Measurements from ENCODE around the gene PIGP. TPM values are rescaled to one million over a fixed set of nuclear protein-coding genes. Genes with fewer than 3 reads are reported as not detected.

Gene PIGP
- polyA plus RNA-seq, 6 donors from 2014 or later, result 30.6 to 58.7 (median 36.7) TPM

GRCh38 chr21:37073417-37074196 lies 736 bp upstream of the PIGP start:
- peaks cover 0 to 3% of the 10 kb centered on the region in 2 donors for H3K36me3 Mint-ChIP-seq
- H3K27ac Mint-ChIP-seq, result peak overlapping the region; percentile 98 to 100 (median 100)
- peaks cover 30 to 54% (median 50%) of the 10 kb centered on the region in 3 donors for H3K4me1 Mint-ChIP-seq
- peak; percentile 71 to 73 for ATAC-seq (ENCODE audit: low read depth in 2 of 2)
- H3K4me3 Mint-ChIP-seq, result peak overlapping the region; percentile 85 to 99 (median 94)
- peaks cover 0 to 2% (median 0%) of the 10 kb centered on the region in 7 donors for H3K9me3 Mint-ChIP-seq
- peak; percentile 92 for DNase-seq
- peaks cover 0 to 4% (median 0%) of the 10 kb centered on the region in 3 donors for H3K27me3 Mint-ChIP-seq

GRCh38 chr21:37072274-37072987 lies 440 bp downstream of the PIGP start:
- peak overlapping the region; percentile 97 to 99 (median 98) for H3K27ac Mint-ChIP-seq
- peak overlapping the region; percentile 85 to 96 (median 90) for H3K4me3 Mint-ChIP-seq
- DNase-seq (no peak), ATAC-seq (ENCODE audit: low read depth in 2 of 2) (peak; percentile 30 to 31)
- peaks cover 4 to 8% of the 10 kb centered on the region in 2 donors for H3K36me3 Mint-ChIP-seq
- peaks cover 0 to 4% (median 0%) of the 10 kb centered on the region in 3 donors for H3K27me3 Mint-ChIP-seq
- H3K9me3 Mint-ChIP-seq, result no peaks in the 10 kb centered on the region
- peaks cover 23 to 46% (median 43%) of the 10 kb centered on the region in 3 donors for H3K4me1 Mint-ChIP-seq

GRCh38 chr21:37071561-37072273 lies 1.2 kb downstream of the PIGP start:
- Mint-ChIP-seq H3K27me3 (peaks cover 0 to 4% (median 0%) of the 10 kb centered on the region in 3 donors), H3K4me1 (peaks cover 23 to 44% (median 41%) of the 10 kb centered on the region in 3 donors), H3K9me3 (no peaks in the 10 kb centered on the region), H3K4me3 (peak overlapping the region; percentile 85 to 96 (median 90)), H3K27ac (peak overlapping the region; percentile 97 to 99 (median 98)), H3K36me3 (peaks cover 4 to 8% of the 10 kb centered on the region in 2 donors)
- DNase-seq (no peak), ATAC-seq (ENCODE audit: low read depth in 2 of 2) (no peak)

- no peaks in the 10 kb centered on the region for H3K27me3 Mint-ChIP-seq
Observed at GRCh38 chr21:37065561-37066177, 7.2 kb downstream of the PIGP start.

GRCh38 chr21:37064841-37065240 lies 8.0 kb downstream of the PIGP start:
- Mint-ChIP-seq H3K27me3 (no peaks in the 10 kb centered on the region), H3K27ac (peak overlapping the region in 2 of 6 donors; percentile 24 to 92), H3K36me3 (peaks cover 8% of the 10 kb centered on the region in 2 donors), H3K9me3 (no peaks in the 10 kb centered on the region), H3K4me1 (peaks cover 3 to 9% (median 6%) of the 10 kb centered on the region in 3 donors), H3K4me3 (no peak overlapping the region)
- DNase-seq (no peak), ATAC-seq (ENCODE audit: low read depth in 2 of 2) (no peak)

More at GRCh38 chr21:37065561-37066177, 7.2 kb downstream of the PIGP start:
- Mint-ChIP-seq H3K4me3 (no peak overlapping the region), H3K27ac (no peak overlapping the region), H3K9me3 (no peaks in the 10 kb centered on the region), H3K36me3 (peaks cover 8% of the 10 kb centered on the region in 2 donors), H3K4me1 (peaks cover 6 to 18% (median 8%) of the 10 kb centered on the region in 3 donors)
- ATAC-seq (ENCODE audit: low read depth in 2 of 2), result no peak
- DNase-seq, result no peak

GRCh38 chr21:37063433-37063832 lies 9.4 kb downstream of the PIGP start:
- DNase-seq (no peak), ATAC-seq (ENCODE audit: low read depth in 2 of 2) (no peak)
- Mint-ChIP-seq H3K4me1 (peaks cover 3 to 8% (median 6%) of the 10 kb centered on the region in 3 donors), H3K27ac (peak overlapping the region in 1 of 6 donors; percentile 52), H3K27me3 (no peaks in the 10 kb centered on the region), H3K9me3 (peaks cover 0 to under 1% (median 0%) of the 10 kb centered on the region in 7 donors), H3K36me3 (peaks cover 4 to 6% of the 10 kb centered on the region in 2 donors), H3K4me3 (no peak overlapping the region)

GRCh38 chr21:37062593-37062935 lies 10.3 kb downstream of the PIGP start:
- H3K4me1 Mint-ChIP-seq, result peaks cover 3 to 8% (median 6%) of the 10 kb centered on the region in 3 donors
- no peak for ATAC-seq (ENCODE audit: low read depth in 2 of 2)

GRCh38 chr21:37061926-37062592 lies 10.8 kb downstream of the PIGP start:
- Mint-ChIP-seq H3K9me3 (peaks cover 0 to 3% (median 0%) of the 10 kb centered on the region in 7 donors), H3K4me3 (no peak overlapping the region), H3K36me3 (peaks cover 0 to 4% of the 10 kb centered on the region in 2 donors), H3K27me3 (no peaks in the 10 kb centered on the region), H3K4me1 (peaks cover 3 to 8% (median 6%) of the 10 kb centered on the region in 3 donors), H3K27ac (peak overlapping the region in 1 of 6 donors; percentile 74)
- ATAC-seq (ENCODE audit: low read depth in 2 of 2) (no peak), DNase-seq (no peak)

More at GRCh38 chr21:37062593-37062935, 10.3 kb downstream of the PIGP start:
- Mint-ChIP-seq H3K27ac (peak overlapping the region in 1 of 6 donors; percentile 74), H3K27me3 (no peaks in the 10 kb centered on the region), H3K9me3 (peaks cover 0 to 3% (median 0%) of the 10 kb centered on the region in 7 donors), H3K4me3 (no peak overlapping the region), H3K36me3 (peaks cover 0 to 4% of the 10 kb centered on the region in 2 donors)
- no peak for DNase-seq

- DNase-seq (no peak), ATAC-seq (ENCODE audit: low read depth in 2 of 2) (no peak)
- H3K9me3 Mint-ChIP-seq, result peaks cover 0 to 4% (median 0%) of the 10 kb centered on the region in 7 donors
- H3K36me3 Mint-ChIP-seq, result no peaks in the 10 kb centered on the region
- no peak overlapping the region for H3K27ac Mint-ChIP-seq
- H3K4me3 Mint-ChIP-seq, result no peak overlapping the region
- no peaks in the 10 kb centered on the region for H3K27me3 Mint-ChIP-seq
- H3K4me1 Mint-ChIP-seq, result peaks cover 3 to 8% (median 6%) of the 10 kb centered on the region in 3 donors
Observed at GRCh38 chr21:37060296-37060695, 12.6 kb downstream of the PIGP start.

- Mint-ChIP-seq H3K9me3 (peaks cover 0 to 4% (median 0%) of the 10 kb centered on the region in 7 donors), H3K4me1 (peaks cover 0 to 2% (median under 1%) of the 10 kb centered on the region in 3 donors), H3K27ac (no peak overlapping the region), H3K27me3 (no peaks in the 10 kb centered on the region), H3K4me3 (no peak overlapping the region), H3K36me3 (no peaks in the 10 kb centered on the region)
- no peak for ATAC-seq (ENCODE audit: low read depth in 2 of 2)
- DNase-seq, result no peak
Observed at GRCh38 chr21:37059181-37059580, 13.7 kb downstream of the PIGP start.

GRCh38 chr21:37058261-37058660 lies 14.6 kb downstream of the PIGP start:
- no peak for DNase-seq
- no peak for ATAC-seq (ENCODE audit: low read depth in 2 of 2)
- Mint-ChIP-seq H3K36me3 (no peaks in the 10 kb centered on the region), H3K9me3 (peaks cover 0 to 4% (median 0%) of the 10 kb centered on the region in 7 donors), H3K27me3 (no peaks in the 10 kb centered on the region), H3K4me1 (no peaks in the 10 kb centered on the region), H3K27ac (no peak overlapping the region), H3K4me3 (no peak overlapping the region)

GRCh38 chr21:37057614-37058013 lies 15.3 kb downstream of the PIGP start:
- DNase-seq (no peak), ATAC-seq (ENCODE audit: low read depth in 2 of 2) (no peak)
- Mint-ChIP-seq H3K4me1 (no peaks in the 10 kb centered on the region), H3K27me3 (no peaks in the 10 kb centered on the region), H3K9me3 (peaks cover 0 to 4% (median 0%) of the 10 kb centered on the region in 7 donors), H3K27ac (no peak overlapping the region), H3K4me3 (peak overlapping the region in 1 of 8 donors; percentile 21), H3K36me3 (no peaks in the 10 kb centered on the region)
